ENCODE measurements around the gene PSMD8.
"Not testable (repeated sequence)": the region's sequence is repeated elsewhere in the genome, so short reads cannot be mapped to it uniquely, and the experiment has no call there.

Gene PSMD8

DNA sequence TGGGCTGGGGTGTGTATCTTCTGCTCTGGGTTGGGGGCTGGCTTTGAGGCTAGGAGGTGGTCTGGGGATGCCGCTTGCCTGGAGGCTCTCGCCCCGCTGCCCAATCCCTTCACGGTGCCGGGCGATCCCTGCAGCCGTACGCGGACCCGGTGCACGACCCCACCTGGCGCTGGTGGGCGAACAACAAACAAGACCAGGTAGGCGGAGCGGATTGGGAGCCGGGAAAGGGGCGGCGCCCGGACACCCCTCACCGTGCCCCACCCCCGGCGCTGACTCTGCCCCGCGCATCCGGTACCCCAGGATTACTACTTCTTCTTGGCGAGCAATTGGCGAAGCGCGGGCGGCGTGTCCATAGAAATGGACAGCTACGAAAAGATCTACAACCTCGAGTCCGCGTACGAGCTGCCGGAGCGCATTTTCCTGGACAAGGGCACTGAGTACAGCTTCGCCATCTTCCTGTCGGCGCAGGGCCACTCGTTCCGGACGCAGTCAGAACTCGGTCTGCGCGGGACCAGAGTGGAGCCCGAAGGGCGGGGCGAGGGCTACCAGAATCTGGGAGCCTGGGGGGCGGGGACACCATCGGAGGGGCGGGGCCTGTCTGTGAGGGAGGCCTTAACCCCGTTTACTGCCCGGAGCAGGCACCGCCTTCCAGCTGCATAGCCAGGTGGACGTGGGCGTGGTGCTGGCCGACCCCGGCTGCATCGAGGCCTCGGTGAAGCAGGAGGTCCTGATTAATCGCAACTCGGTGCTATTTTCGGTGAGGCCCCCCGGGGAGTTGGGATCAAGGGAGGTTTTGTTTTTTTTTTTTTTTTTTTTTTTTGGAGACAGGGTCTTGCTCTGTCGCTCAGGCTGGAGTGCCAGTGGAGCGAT is 12.1 kb upstream of the PSMD8 start:
- DNase-seq = peak; percentile 60

GRCh38 chr19:38362946-38363688 is 11.3 kb upstream of the PSMD8 start:
- DNase-seq = not testable (repeated sequence)

GRCh38 chr19:38367041-38367440 is 7.3 kb upstream of the PSMD8 start:
- no peak for DNase-seq

DNA sequence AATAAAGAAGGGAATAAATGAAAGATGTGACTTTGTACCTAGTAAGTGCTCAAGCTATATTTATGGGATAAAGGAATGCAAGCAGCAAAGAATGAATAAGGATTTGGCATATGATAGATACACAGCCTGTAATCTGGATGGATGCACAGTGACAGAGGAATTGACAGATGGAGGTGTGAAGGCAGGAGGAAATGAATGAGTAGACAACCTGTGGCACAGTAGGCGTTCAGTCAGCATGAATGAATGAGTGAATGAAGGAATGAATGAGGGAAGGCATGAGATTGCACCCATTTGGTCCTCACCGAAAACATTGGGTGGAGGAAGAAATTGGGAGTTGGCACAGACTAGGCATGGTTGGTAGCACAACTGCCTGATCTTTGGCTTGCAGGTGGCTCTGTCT is 4.8 kb upstream of the PSMD8 start:
- DNase-seq = no peak

- DNase-seq = no peak
These were observed 4.1 kb upstream of the PSMD8 start for GRCh38 chr19:38370299-38370698.

DNA sequence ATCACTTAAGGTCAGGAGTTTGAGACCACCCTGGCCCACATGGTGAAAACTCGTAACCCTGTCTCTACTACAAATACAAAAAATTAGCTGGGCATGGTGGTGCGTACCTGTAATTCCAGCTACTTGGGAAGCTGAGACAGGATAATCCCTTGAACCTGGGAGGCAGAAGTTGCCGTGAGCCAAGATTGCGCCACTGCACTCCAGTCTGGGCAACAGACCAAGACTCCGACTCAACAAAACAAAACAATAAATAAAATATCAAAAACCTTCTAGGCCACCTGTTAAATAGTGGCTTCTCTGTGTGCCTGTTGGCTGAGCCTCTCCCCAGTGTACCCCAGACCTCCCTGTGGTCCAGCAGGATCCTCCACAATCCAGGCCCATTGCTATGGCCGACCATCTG is 3.3 kb upstream of the PSMD8 start:
- no peak for DNase-seq

DNA sequence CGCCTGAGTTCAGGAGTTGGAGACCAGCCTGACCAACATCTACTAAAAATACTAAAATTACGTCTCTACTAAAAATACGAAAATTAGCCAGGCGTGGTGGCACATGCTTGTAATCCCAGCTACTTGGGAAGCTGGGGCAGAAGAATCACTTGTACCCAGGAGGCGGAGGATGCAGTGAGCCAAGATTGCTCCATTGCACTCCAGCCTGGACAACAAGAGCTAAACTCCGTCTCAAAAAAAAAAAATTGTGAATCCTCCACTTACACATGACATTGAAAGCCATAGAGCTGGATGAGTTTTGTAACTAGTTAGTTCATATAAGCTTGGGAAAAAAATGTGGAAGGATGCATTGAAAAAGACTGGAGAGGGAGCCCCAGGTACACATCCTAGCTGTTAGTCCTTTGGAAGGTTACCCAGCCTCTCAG is 452 bp upstream of the PSMD8 start:
- DNase-seq = peak; percentile 5

DNA sequence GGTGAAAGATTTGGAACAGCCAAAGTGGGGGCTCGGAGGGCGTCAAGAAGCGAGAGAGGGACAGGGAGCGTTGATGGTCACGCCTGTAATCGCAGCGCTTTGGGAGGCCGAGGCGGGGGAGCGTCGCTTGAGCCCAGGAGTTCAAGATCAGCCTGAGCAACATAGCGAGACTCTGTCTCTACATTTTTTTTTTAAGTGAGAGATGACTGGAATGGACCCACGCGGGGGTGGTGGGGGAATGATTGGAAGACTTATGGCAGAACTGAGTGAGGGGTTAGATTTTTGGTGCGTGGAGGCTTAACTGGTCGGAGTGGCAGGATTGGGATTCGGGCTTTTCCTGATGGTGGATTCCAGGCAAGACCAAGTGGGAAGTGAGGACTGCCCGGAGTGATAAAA is 725 bp downstream of the PSMD8 start:
- DNase-seq = no peak

GRCh38 chr19:38375748-38376147 is 1.4 kb downstream of the PSMD8 start:
- DNase-seq = peak; percentile 15

- no peak for DNase-seq
These were observed 2.2 kb downstream of the PSMD8 start for GRCh38 chr19:38376576-38376975.

DNA sequence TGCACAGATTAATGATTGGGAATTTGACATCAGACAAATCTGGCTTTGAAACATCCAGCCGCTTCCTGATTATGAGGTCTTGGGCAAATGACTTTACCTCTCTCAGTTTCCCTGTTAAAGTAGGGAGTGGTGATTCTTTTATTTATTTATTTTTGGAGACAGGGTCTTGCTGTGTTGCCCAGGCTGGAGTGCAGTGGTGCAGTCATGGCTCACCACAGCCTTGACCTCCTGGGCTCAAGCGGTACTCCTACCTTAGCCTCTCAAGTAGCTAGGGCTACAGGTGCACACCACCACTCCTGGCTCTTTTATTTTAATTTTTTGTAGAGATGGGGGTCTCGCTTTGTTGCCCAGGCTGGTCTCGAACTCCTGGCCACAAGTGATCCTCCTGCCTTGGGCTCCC is 2.7 kb downstream of the PSMD8 start:
- DNase-seq = no peak

DNA sequence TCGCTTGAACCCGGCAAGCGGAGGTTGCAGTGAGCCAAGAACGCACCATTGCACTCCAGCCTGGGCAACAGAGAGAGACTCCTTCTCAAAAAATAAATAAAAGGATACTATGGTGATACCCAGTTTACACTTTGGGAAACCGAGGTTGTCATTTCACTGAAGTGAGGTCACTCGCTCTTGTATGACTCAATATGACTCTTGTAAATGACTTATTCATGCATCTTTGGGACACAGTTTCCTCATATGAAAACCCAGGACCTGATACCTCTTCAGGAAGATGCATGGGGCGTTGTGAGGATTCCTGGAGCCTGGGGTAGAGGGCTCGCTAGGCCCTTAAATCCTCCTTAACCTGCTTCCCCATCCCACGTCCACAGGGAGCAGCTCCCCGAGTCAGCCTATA is 4.5 kb downstream of the PSMD8 start:
- DNase-seq = peak; percentile 31

GRCh38 chr19:38381138-38381537 is 6.8 kb downstream of the PSMD8 start:
- DNase-seq = no peak

- DNase-seq = no peak
These were observed 8.8 kb downstream of the PSMD8 start for GRCh38 chr19:38383184-38383583.

DNA sequence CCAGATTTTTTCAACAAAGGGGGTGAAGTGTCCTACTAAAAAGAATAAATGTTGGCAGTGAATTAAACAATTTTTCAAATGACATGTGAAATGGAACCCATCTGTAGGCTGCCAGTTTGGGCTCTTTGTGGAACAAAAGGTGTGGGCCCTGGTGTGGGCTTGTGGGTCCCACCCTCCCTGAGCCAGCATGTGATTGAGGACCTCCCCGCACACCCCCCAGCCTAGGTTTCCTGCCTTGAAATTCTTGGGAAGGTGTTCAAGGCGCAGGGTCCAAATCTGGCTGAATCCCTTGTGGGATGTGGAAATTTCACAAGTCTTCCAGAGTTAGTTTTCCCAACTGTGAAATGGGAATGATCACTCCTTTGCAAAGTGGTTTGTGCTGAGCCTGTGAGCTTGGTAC is 9.4 kb downstream of the PSMD8 start:
- DNase-seq = no peak

- no peak for DNase-seq
These were observed 10.0 kb downstream of the PSMD8 start for GRCh38 chr19:38384209-38385027.

GRCh38 chr19:38385057-38385803 is 10.9 kb downstream of the PSMD8 start:
- no peak for DNase-seq

DNA sequence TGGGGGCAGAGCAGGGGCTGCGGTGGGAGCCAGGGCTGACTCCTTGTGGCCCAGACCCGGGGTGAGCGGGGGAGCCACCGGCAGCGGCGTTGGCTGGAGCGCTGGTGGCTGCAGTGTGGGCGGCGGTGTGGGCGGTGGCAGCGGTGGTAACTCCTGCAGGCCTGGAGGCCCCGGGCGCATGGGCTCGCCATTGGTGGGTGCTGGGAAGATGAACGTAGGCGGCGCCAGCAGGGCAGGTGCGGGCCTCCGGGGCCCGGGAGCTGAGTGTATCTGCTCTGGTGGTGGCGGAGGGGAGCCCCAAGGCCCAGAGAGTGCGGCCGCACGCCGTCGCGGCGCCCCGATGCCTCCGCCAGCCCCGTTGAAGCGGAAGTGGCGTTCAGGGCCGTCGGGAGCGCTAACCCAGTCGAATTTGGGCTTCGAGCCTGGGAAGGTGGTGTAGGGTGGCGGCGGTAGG is 11.5 kb downstream of the PSMD8 start:
- no peak for DNase-seq

- no peak for DNase-seq
These were observed 12.1 kb downstream of the PSMD8 start for GRCh38 chr19:38386300-38386970.

DNA sequence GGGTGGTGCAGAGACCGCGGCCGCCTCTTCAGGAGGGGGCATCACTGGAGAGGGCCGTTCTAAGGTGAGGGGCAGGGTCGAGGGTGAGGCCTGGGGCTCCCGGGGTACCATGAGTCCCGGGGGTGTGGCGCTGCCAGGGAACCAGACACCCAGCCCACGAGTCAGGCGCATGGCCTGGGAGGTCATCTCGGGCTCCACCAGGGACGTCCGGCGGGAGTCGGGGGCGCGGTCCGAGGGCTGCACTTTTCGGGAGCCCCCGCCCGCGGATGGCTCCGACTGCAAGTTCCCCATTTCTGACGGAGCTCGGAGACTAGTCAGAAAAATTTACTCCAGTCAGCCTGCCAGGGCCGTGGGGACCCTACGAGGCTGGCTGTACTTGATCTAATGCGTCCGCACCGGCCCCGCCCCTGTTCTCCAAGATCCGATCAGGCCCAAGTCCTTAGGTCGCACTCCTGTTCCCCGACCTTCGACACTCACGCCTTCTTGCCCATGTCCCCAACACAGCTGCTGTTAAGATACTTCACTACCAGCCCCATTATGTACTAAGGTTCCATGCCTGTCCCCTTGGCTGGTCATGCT is 12.7 kb downstream of the PSMD8 start:
- DNase-seq = no peak

DNA sequence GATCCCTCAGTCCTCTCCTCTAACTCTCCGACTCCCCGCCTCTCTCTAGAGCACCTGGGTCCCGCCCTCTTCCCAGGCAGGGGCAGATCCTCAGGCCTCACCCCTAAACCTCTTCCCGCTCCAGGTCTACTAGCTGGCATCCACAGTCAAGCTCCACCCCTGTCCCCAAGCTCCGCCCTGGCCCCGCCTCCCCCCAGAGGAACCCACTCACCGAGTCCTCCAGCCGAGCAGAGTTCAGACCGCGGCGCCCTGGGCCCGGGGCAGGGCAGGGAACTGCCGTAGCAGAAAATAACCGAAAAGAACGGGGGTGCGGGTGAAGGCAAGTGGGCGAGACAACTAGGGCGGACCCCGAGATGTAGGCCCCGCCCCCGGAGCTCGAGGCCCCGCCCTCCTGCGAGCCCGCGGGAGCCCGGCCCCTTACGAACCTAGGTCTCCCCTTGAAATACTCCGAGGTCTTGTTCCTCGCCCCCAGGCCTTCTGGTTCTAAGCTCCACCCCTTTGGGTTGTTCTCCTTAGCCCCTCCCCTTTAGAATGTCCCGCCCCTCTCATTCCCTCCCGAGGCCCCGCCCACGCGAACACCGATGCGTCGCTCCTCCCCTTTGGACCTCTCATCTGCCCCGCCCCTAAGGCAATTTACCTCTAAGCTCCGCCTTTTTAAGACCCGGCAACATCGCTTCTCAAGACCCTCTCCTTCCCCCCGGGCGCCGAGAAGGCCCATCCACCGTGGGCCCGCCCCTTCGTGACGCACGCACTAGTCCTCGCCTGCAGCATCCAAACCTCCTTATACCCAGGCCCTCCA is 13.4 kb downstream of the PSMD8 start, which contains the start of gene GGN:
GGN (minus strand) TSS at position 485 of the 799 bp plus-strand sequence. CDS start 773 bp downstream, outside the sequence.
- DNase-seq = peak; percentile 94

Measured in HCEC 1CT (cell line).